Endothelial cell of umbilical vein (primary cell): ENCODE measurements around the gene SNX10. TPM values are rescaled to one million over a fixed set of nuclear protein-coding genes. Genes with fewer than 3 reads are reported as not detected.

ENCODE experiments used
- BruUV-seq: library from RNA; stranded (reverse); fragments of 400-500 nt; replicated peaks from 2 replicates; lab custom pipeline; 2021; lab: Mats Ljungman, UMichigan
- CTCF ChIA-PET: fragments of 300-600, 350-600 bp; sonication (Branson Sonifier 250); formaldehyde crosslinking; loops from one replicate; lab custom pipeline; 2021; ENCODE audit warnings: antibody characterized with exemption, inconsistent platforms; lab: Charles Lee
- POLR2A ChIA-PET: fragments of 300-600, 350-600 bp; sonication (Branson Sonifier 250); formaldehyde crosslinking; loops from one replicate; lab custom pipeline; 2021; ENCODE audit warnings: antibody characterized with exemption, inconsistent platforms; lab: Charles Lee
- DNase-seq: peaks from one replicate; pipeline ENCODE4 v3.0.0-alpha.2; 2011; ENCODE audit warnings: low read depth, low spot score
- FAIRE-seq: peaks from 2 replicates; lab custom pipeline; 2011; peaks lifted over from hg19 to GRCh38; lab: Jason Lieb, UNC
- H2AFZ ChIP-seq: 2 replicates; pipeline ENCODE4 v1.6.0; 2012; ENCODE audit warnings: low read depth, low read length, control low read depth, inconsistent platforms
- H3K27ac ChIP-seq: 2 replicates; pipeline ENCODE4 v1.5.1; 2011; ENCODE audit warnings: low read depth, mild to moderate bottlenecking, control low read depth, low read length, moderate library complexity; ENCODE audit not compliant: insufficient read depth
- H3K27me3 ChIP-seq, 2 experiments: 2 replicates each; pipeline versions ENCODE4 v1.6.0 to v1.6.1; 2011; ENCODE audit warnings: low read length in 2 of 2, mixed read lengths in 1 of 2; ENCODE audit not compliant: control insufficient read depth in 2 of 2, insufficient read depth in 2 of 2
- H3K36me3 ChIP-seq, 2 experiments: 2 replicates in 1 of 2; 3 replicates in 1 of 2; pipeline ENCODE4 v1.5.1; 2011; ENCODE audit warnings: low read length in 2 of 2, mild to moderate bottlenecking in 1 of 2, moderate library complexity in 1 of 2; ENCODE audit not compliant: control insufficient read depth in 2 of 2, insufficient read depth in 2 of 2; ENCODE audit errors: extremely low read depth in 1 of 2
- H3K4me1 ChIP-seq: 3 replicates; pipeline ENCODE4 v1.5.1; 2011; ENCODE audit warnings: mild to moderate bottlenecking, low read length; ENCODE audit not compliant: control insufficient read depth, insufficient read depth; ENCODE audit errors: extremely low read depth
- H3K4me2 ChIP-seq: 2 replicates; pipeline ENCODE4 v1.6.1; 2011; ENCODE audit warnings: low read length, control low read depth, mixed read lengths; ENCODE audit not compliant: insufficient read depth
- H3K4me3 ChIP-seq, 3 experiments: fragments of 200-600 bp in 1 of 3; sonication (generic), shearing (Covaris generic) in 1 of 3; replicated peaks in 1 of 3; 2 replicates each; pipeline ENCODE4 v1.5.1; 2011 to 2016; ENCODE audit warnings: control low read depth in 3 of 3, low read length in 3 of 3, mild to moderate bottlenecking in 2 of 3, inconsistent platforms in 1 of 3, low read depth in 1 of 3, moderate library complexity in 1 of 3; ENCODE audit not compliant: insufficient read depth in 1 of 3
- H3K79me2 ChIP-seq: 2 replicates; pipeline ENCODE4 v1.6.0; 2012; ENCODE audit warnings: low read length, inconsistent platforms; ENCODE audit not compliant: control insufficient read depth, insufficient read depth
- H3K9ac ChIP-seq: replicated peaks from 2 replicates; pipeline ENCODE3; 2011; ENCODE audit warnings: low read length, control low read depth; ENCODE audit not compliant: insufficient read depth; ENCODE audit errors: extremely low read depth
- H3K9me1 ChIP-seq: replicated peaks from 3 replicates; pipeline ENCODE4 v1.6.0; 2011; ENCODE audit warnings: mild to moderate bottlenecking, low read length; ENCODE audit not compliant: control insufficient read depth, insufficient read depth; ENCODE audit errors: extremely low read depth
- H3K9me3 ChIP-seq: replicated peaks from 2 replicates; pipeline ENCODE4 v1.5.1; 2012; ENCODE audit warnings: low read length, inconsistent platforms; ENCODE audit not compliant: control insufficient read depth, insufficient read depth
- H4K20me1 ChIP-seq: replicated peaks from 2 replicates; pipeline ENCODE3; 2011; ENCODE audit warnings: mild to moderate bottlenecking, low read length; ENCODE audit not compliant: control insufficient read depth, insufficient read depth; ENCODE audit errors: extremely low read depth
- EZH2 ChIP-seq: IDR thresholded peaks from 2 replicates; pipeline ENCODE4 v1.6.1; 2012; ENCODE audit warnings: borderline replicate concordance, low read depth, mild to moderate bottlenecking, moderate library complexity, low read length, inconsistent platforms; ENCODE audit not compliant: severe bottlenecking
- FOS ChIP-seq: IDR thresholded peaks from 2 replicates; pipeline ENCODE4 v1.6.1; 2011; ENCODE audit warnings: mild to moderate bottlenecking, low read length, moderate library complexity, borderline replicate concordance; ENCODE audit not compliant: insufficient read depth
- GATA2 ChIP-seq: IDR thresholded peaks from 2 replicates; pipeline ENCODE4 v1.7.0; 2011; ENCODE audit warnings: low read depth, mild to moderate bottlenecking, moderate library complexity, mixed read lengths, low read length; ENCODE audit not compliant: insufficient read length, insufficient read depth
- JUN ChIP-seq: IDR thresholded peaks from 2 replicates; pipeline ENCODE4 v1.6.1; 2011; ENCODE audit warnings: borderline replicate concordance, low read depth; ENCODE audit not compliant: insufficient read length, insufficient read depth
- MYC ChIP-seq: IDR thresholded peaks from one replicate; pipeline ENCODE4 v1.6.1; 2011; ENCODE audit warnings: mild to moderate bottlenecking, low read depth, low read length
- POLR2A ChIP-seq: IDR thresholded peaks from 2 replicates; pipeline ENCODE4 v1.6.1; 2012; ENCODE audit warnings: low read depth, mild to moderate bottlenecking, control low read depth, low read length
- POLR2AphosphoS5 ChIP-seq: IDR thresholded peaks from 2 replicates; pipeline ENCODE4 v1.6.1; 2012; ENCODE audit warnings: low read depth, mild to moderate bottlenecking, control low read depth, low read length, moderate library complexity; ENCODE audit not compliant: insufficient read depth
- dilution Hi-C: fragments of 300-500 bp; cut with MboI; formaldehyde crosslinking; loops from one replicate; pipeline ENCODE4 v1.15.0; 2019; ENCODE audit warnings: low sequenced_read_pairs; ENCODE audit not compliant: extremely low pct_ligation_motif_present
- intact Hi-C: fragments of 100-400 bp; cut with micrococcal nuclease; formaldehyde crosslinking; loops from one replicate; pipeline ENCODE4 v1.10.0; 2022
- polyA plus RNA-seq, 4 experiments: library from polyadenylated mRNA; depleted of rRNA in 3 of 4; stranded (reverse) in 3 of 4; unstranded in 1 of 4; fragments of >200 nt; gene quantifications; 2 replicates each; pipeline versions ENCODE4 v1.2.1 to v1.2.3, GENCODE V29; 2011 to 2012; ENCODE audit warnings: missing spikeins in 1 of 4
- total RNA-seq: library from RNA; stranded (reverse); gene quantifications from 2 replicates; pipeline ENCODE4 v1.2.3, GENCODE V29; 2021
- TF ChIP-seq, protein P1 (sequence below): IDR thresholded peaks from 2 replicates; pipeline ENCODE4 v1.6.1; 2011; ENCODE audit not compliant: insufficient read depth, insufficient read length
- TF ChIP-seq, protein P2 (sequence below), 2 donors: IDR thresholded peaks; 1 replicate in 1 of 2; 2 replicates in 1 of 2; pipeline ENCODE4 v1.5.1; 2011; ENCODE audit warnings: low read length in 2 of 2, mild to moderate bottlenecking in 2 of 2, moderate library complexity in 2 of 2, control low read depth in 1 of 2, inconsistent platforms in 1 of 2, low read depth in 1 of 2; ENCODE audit not compliant: insufficient read depth in 1 of 2; ENCODE audit errors: extremely low read depth in 1 of 2

SNX10 gene
- total and polyA plus RNA-seq, 2 donors (not counting 3 experiments of a cell fraction or from before 2014, with no cell fraction given), result 0.25 to 0.80 TPM

DNA sequence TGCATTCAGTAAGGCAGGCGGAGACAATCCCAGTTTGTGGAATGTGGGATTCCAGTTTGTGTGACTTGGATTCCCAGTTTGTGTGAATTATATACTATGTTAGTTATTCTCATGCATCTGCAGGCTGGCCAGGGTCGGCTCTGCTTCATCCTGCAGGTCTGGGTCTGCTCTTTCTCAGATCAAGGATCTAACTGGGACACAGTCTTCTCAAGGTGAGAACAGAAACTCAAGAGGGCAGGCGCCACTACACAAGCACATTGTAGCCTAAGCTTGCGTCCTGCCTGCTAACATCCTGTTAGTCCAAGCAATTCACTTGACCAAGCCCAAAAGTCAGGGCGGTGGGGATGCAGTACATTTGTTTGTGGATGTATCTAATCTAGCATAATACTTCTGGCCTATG is 131.1 kb downstream of the SNX10 start:
- Histone ChIP-seq H3K4me1 (peaks cover 13% of the 10 kb centered on the region), H3K9me1 (no peaks in the 10 kb centered on the region), H3K9me3 (no peaks in the 10 kb centered on the region), H4K20me1 (no peaks in the 10 kb centered on the region), H3K27me3 (no peaks in the 10 kb centered on the region), H3K9ac (no peak overlapping the region), H3K4me3 (no peak overlapping the region), H3K4me2 (no peak overlapping the region), H2AFZ (no peak overlapping the region), H3K27ac (no peak overlapping the region), H3K36me3 (no peaks in the 10 kb centered on the region), H3K79me2 (no peaks in the 10 kb centered on the region)
- intact Hi-C loops (no loop called here), dilution Hi-C loops (no loop called here)
- DNase-seq (no peak), FAIRE-seq (no peak)
- POLR2A ChIA-PET, result no interaction called here
- CTCF ChIA-PET, result interaction anchor here (1.6 kb wide), 1 partner anchor 53 kb away, joined by 3 read pairs; no protein-coding TSS in a partner anchor
- BruUV-seq, result no TSS peak
- TF ChIP-seq, protein P1, sequence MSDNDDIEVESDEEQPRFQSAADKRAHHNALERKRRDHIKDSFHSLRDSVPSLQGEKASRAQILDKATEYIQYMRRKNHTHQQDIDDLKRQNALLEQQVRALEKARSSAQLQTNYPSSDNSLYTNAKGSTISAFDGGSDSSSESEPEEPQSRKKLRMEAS, result no peak
- TF ChIP-seq JUN (no peak), FOS (no peak), POLR2AphosphoS5 (no peak), GATA2 (no peak), POLR2A (no peak), MYC (no peak), EZH2 (no peak)
- TF ChIP-seq, protein P2, sequence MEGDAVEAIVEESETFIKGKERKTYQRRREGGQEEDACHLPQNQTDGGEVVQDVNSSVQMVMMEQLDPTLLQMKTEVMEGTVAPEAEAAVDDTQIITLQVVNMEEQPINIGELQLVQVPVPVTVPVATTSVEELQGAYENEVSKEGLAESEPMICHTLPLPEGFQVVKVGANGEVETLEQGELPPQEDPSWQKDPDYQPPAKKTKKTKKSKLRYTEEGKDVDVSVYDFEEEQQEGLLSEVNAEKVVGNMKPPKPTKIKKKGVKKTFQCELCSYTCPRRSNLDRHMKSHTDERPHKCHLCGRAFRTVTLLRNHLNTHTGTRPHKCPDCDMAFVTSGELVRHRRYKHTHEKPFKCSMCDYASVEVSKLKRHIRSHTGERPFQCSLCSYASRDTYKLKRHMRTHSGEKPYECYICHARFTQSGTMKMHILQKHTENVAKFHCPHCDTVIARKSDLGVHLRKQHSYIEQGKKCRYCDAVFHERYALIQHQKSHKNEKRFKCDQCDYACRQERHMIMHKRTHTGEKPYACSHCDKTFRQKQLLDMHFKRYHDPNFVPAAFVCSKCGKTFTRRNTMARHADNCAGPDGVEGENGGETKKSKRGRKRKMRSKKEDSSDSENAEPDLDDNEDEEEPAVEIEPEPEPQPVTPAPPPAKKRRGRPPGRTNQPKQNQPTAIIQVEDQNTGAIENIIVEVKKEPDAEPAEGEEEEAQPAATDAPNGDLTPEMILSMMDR (IDR thresholded peaks at IDR 0.05; ENCODE audit: extremely low read depth in 1 of 2, insufficient read depth in 1 of 2, low read depth in 1 of 2, low read length in 2 of 2), result no peak
